ENCODE results near the gene NEDD4L. TPM values are rescaled to one million over a fixed set of nuclear protein-coding genes. Genes with fewer than 3 reads are reported as not detected.

The NEDD4L gene
- total RNA-seq, 3 donors from 2014 or later, result 161 to 309 (median 256) TPM

DNA sequence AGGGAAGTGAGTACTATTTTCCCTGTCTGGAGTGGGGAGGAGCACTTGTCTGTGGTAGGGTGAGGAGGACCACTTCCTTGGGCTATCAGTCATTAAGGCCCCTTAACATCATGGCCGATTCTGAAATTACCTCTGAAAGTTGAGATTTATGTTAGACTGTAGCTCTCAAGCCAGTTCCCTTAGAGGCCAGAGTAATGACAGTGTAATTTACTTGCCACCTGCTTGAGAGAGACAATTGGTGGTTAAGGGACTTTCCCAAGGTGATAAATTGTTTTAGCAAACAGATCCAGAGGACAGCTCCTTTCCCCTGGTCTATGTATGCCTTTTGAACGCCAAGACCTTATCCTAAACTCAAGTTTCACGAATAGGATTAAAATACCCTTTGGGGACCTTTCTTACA lies 56.1 kb downstream of the NEDD4L start:
- Histone ChIP-seq H3K4me3 (no peak overlapping the region), H3K9me3 (no peaks in the 10 kb centered on the region), H3K4me1 (ENCODE audit: low read depth) (peaks cover 31% of the 10 kb centered on the region), H3K36me3 (ENCODE audit: low read depth) (no peaks in the 10 kb centered on the region)
- DNase-seq, result no peak
- no peak for TF ChIP-seq CTCF (IDR thresholded peaks at IDR 0.05)
- intact Hi-C loops (cut with DNase I, micrococcal nuclease), result no loop called here
- peak; percentile 49 for ATAC-seq

DNA sequence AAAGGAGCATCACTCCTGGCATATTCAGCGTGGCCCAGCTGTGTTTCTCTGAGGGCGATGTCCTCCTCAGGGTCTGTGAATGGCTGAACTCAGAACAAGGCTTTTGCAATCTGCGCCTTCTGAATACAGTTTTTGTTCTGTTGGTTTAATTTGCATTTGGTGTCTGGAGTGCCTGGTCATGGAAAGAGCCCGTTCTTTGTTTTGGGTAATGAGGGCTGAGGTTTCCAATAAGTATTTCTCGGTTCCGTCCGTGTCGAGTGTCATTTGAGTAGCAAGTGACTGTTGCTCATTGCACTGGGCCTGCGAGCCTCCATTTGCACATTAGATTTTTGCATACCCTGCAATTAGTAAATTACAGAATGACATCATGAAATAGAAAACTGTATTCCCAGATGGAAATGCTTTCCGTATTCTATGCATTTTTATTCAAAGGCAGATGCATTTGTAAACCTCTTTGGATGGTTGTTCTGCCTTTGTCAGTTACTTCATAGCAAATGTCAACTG lies 57.3 kb downstream of the NEDD4L start:
- H3K9me3 ChIP-seq, result no peaks in the 10 kb centered on the region
- intact Hi-C loops (cut with DNase I, micrococcal nuclease), result no loop called here
- TF ChIP-seq CTCF (IDR thresholded peaks at IDR 0.05), result no peak
- ATAC-seq, result no peak
- peaks cover 31% of the 10 kb centered on the region for H3K4me1 ChIP-seq (ENCODE audit: low read depth)
- no peaks in the 10 kb centered on the region for H3K36me3 ChIP-seq (ENCODE audit: low read depth)
- H3K4me3 ChIP-seq, result no peak overlapping the region
- DNase-seq, result no peak

- Histone ChIP-seq H3K4me1 (ENCODE audit: low read depth) (peaks cover 25% of the 10 kb centered on the region), H3K36me3 (ENCODE audit: low read depth) (no peaks in the 10 kb centered on the region), H3K4me3 (no peak overlapping the region), H3K9me3 (no peaks in the 10 kb centered on the region)
- no peak for TF ChIP-seq CTCF (IDR thresholded peaks at IDR 0.05)
- ATAC-seq, result no peak
- DNase-seq, result no peak
- intact Hi-C loops (cut with DNase I, micrococcal nuclease), result no loop called here
These were observed 58.0 kb downstream of the NEDD4L start for GRCh38 chr18:58102018-58102417.

DNA sequence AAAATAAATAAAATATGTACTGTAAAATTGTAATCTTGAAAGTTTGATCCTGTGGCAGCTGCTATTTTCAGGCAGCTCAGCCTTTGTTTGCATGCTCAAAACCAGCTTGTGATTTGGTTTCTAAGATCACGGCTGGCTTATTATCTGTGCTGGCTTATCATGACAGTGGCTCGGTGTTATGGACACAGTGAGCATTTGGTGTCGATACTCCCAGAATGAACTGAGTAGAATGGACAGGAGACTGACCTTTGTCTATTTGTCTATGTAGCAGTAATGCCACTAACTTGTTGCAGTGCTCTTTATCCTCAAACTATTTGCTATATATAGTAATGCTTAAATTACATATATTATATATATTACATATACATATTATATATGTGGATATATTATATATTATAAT lies 58.8 kb downstream of the NEDD4L start:
- ATAC-seq (peak; percentile 21), DNase-seq (no peak)
- no peaks in the 10 kb centered on the region for H3K36me3 ChIP-seq (ENCODE audit: low read depth)
- intact Hi-C loops (cut with DNase I, micrococcal nuclease), result no loop called here
- H3K4me1 ChIP-seq (ENCODE audit: low read depth), result peaks cover 21% of the 10 kb centered on the region
- H3K4me3 ChIP-seq, result no peak overlapping the region
- TF ChIP-seq CTCF (IDR thresholded peaks at IDR 0.05), result no peak
- no peaks in the 10 kb centered on the region for H3K9me3 ChIP-seq

GRCh38 chr18:58103339-58103985 lies 59.4 kb downstream of the NEDD4L start:
- peaks cover 20% of the 10 kb centered on the region for H3K4me1 ChIP-seq (ENCODE audit: low read depth)
- H3K9me3 ChIP-seq, result no peaks in the 10 kb centered on the region
- H3K4me3 ChIP-seq, result no peak overlapping the region
- TF ChIP-seq CTCF (IDR thresholded peaks at IDR 0.05), result no peak
- ATAC-seq, result peak; percentile 35
- H3K36me3 ChIP-seq (ENCODE audit: low read depth), result no peaks in the 10 kb centered on the region
- intact Hi-C loops (cut with DNase I, micrococcal nuclease), result no loop called here
- DNase-seq, result no peak
